Effector memory CD4-positive, alpha-beta T cell (primary cell): ENCODE data around the gene AKT1.

Experiments
- DNase-seq, 3 donors: peaks; one replicate each; pipeline ENCODE4 v3.0.0-alpha.2; 2020
- H3K27ac ChIP-seq: 2 replicates; pipeline ENCODE4 v1.7.0; 2013; ENCODE audit warnings: mild to moderate bottlenecking, low read length, moderate library complexity; ENCODE audit not compliant: insufficient read depth, poor library complexity, severe bottlenecking
- H3K27me3 ChIP-seq: replicated peaks from 2 replicates; pipeline ENCODE4 v1.7.0; 2013; ENCODE audit warnings: mild to moderate bottlenecking, low read length; ENCODE audit not compliant: insufficient read depth, control insufficient read depth, poor library complexity, severe bottlenecking
- H3K36me3 ChIP-seq: 2 replicates; pipeline ENCODE4 v1.7.0; 2013; ENCODE audit warnings: mild to moderate bottlenecking, low read length, moderate library complexity; ENCODE audit not compliant: control insufficient read depth, insufficient read depth
- H3K4me1 ChIP-seq: 2 replicates; pipeline ENCODE4 v1.7.0; 2013; ENCODE audit warnings: low read length, mild to moderate bottlenecking; ENCODE audit not compliant: control insufficient read depth, insufficient read depth, poor library complexity, severe bottlenecking
- H3K4me3 ChIP-seq: 2 replicates; pipeline ENCODE4 v1.7.0; 2013; ENCODE audit warnings: low read length, low read depth, mild to moderate bottlenecking; ENCODE audit not compliant: insufficient read depth, poor library complexity, severe bottlenecking
- H3K9me3 ChIP-seq: 2 replicates; pipeline ENCODE4 v1.7.0; 2013; ENCODE audit warnings: mild to moderate bottlenecking, low read length, moderate library complexity; ENCODE audit not compliant: control insufficient read depth

The AKT1 gene

GRCh38 chr14:104745431-104745830, 50.1 kb downstream of the AKT1 start:
- no peak overlapping the region for H3K4me3 ChIP-seq
- H3K27ac ChIP-seq: no peak overlapping the region
- H3K4me1 ChIP-seq: peaks cover 3% of the 10 kb centered on the region
- no peaks in the 10 kb centered on the region for H3K9me3 ChIP-seq
- no peaks in the 10 kb centered on the region for H3K27me3 ChIP-seq
- no peak for DNase-seq
- no peaks in the 10 kb centered on the region for H3K36me3 ChIP-seq

- DNase-seq: no peak
- no peak overlapping the region for H3K4me3 ChIP-seq
- no peaks in the 10 kb centered on the region for H3K36me3 ChIP-seq
- no peaks in the 10 kb centered on the region for H3K27me3 ChIP-seq
- H3K4me1 ChIP-seq: peaks cover 3% of the 10 kb centered on the region
- H3K9me3 ChIP-seq: no peaks in the 10 kb centered on the region
- no peak overlapping the region for H3K27ac ChIP-seq
Measured at GRCh38 chr14:104744484-104744883, 51.1 kb downstream of the AKT1 start.

DNA sequence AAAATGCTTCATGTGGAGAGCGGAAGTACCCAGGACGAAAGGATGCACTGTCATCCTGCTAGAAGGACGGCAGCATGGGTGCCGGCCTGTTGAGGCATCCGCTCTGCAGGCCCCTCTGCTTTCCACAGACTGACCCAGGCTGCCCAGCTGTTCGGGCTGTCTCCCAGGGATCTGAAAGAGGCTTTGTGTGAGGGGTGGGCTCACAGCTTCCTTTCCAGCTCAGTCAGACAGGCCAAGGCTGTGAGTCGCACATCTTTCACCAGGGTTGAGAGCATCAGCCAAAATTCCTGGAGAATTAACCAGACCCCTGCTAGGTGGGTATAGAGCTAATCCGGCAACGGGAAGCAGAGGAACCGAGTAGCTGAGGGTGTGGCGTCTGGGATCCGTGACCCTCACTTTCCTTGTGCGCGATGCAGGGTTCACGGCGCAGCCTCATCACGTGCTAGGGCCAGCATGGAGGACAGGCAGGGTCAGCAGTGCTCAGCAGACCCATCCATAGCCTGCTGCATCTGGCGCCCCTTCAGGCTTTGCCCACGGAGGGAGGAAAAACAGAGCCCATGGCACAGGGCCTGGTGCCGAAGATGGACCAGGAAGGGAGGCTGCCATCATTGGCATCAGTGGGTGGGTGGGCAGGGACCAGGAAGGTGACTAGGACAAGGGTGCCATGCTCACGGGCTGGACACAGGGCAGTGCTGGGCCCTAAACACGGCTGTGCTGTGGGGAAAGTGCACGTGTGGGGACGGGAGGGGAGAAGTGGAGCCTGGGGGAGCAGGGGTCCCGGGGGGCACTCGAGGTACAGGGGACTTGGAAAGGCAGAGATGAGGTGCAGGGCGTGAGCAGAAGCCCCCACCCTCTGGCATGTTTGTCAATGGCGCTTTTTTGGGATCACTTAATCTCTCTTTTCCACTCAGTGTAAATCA, 51.8 kb downstream of the AKT1 start:
- no peak for DNase-seq
- no peaks in the 10 kb centered on the region for H3K9me3 ChIP-seq
- H3K4me1 ChIP-seq: peaks cover 3% of the 10 kb centered on the region
- no peaks in the 10 kb centered on the region for H3K36me3 ChIP-seq
- H3K27me3 ChIP-seq: no peaks in the 10 kb centered on the region
- H3K27ac ChIP-seq: no peak overlapping the region
- no peak overlapping the region for H3K4me3 ChIP-seq

GRCh38 chr14:104742586-104743455, 52.7 kb downstream of the AKT1 start:
- no peaks in the 10 kb centered on the region for H3K36me3 ChIP-seq
- H3K27me3 ChIP-seq: no peaks in the 10 kb centered on the region
- no peak overlapping the region for H3K4me3 ChIP-seq
- H3K4me1 ChIP-seq: peaks cover 3% of the 10 kb centered on the region
- H3K9me3 ChIP-seq: no peaks in the 10 kb centered on the region
- H3K27ac ChIP-seq: no peak overlapping the region
- DNase-seq: no peak

DNA sequence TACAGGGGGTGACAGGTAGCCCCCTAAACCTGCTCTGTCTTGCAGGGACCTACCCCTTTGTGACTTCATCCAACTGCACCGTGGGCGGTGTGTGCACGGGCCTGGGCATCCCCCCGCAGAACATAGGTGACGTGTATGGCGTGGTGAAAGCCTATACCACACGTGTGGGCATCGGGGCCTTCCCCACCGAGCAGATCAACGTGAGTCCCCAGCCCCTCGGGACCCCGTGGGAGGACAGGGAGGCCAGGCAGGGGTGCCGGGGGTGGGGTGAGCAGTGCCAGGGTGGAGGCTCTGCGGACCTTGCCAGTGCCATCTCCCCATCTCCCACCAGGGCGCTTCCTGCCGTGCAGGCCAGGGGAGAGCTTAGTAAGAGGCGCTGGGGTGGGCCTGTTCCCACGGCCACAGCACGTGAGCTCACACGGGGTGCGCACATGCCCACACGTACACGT, 53.7 kb downstream of the AKT1 start:
- Histone ChIP-seq H3K4me3 (no peak overlapping the region), H3K27me3 (no peaks in the 10 kb centered on the region), H3K36me3 (no peaks in the 10 kb centered on the region), H3K9me3 (no peaks in the 10 kb centered on the region), H3K27ac (no peak overlapping the region), H3K4me1 (peaks cover 3% of the 10 kb centered on the region)
- no peak for DNase-seq

DNA sequence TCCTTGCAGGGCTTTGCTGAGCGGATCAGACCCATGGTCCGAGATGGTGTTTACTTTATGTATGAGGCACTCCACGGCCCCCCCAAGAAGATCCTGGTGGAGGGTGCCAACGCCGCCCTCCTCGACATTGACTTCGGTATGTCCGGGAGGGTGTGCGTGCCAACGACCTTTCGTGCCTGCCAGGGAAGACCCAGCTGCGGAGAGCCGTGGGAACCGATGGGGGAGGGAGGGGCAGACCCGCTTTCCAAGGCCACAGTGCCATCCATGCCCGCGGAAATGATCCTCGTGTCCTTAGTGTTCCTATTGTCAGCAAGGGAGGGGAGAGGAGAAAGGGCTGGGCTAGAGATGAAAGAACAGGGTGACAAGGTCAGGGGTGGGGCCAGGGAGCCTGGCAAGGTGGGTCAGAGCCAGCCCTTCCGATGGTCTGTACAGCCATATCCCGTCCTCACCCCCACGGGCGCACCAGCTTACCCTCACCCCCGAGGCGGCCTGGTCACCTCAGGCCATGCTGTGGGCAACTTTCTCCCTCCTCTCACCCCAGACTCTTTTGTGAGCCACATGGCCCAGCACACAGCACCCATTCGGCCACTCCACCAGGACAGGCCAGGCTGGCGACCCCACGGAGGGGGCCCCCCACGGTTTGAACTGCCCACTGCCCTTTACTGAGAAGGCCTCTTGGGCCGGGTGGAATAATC, 54.3 kb downstream of the AKT1 start:
- DNase-seq: no peak
- no peak overlapping the region for H3K4me3 ChIP-seq
- H3K27me3 ChIP-seq: no peaks in the 10 kb centered on the region
- H3K4me1 ChIP-seq: peaks cover 3% of the 10 kb centered on the region
- no peaks in the 10 kb centered on the region for H3K9me3 ChIP-seq
- H3K27ac ChIP-seq: no peak overlapping the region
- no peaks in the 10 kb centered on the region for H3K36me3 ChIP-seq

- Histone ChIP-seq H3K27me3 (no peaks in the 10 kb centered on the region), H3K9me3 (no peaks in the 10 kb centered on the region), H3K4me3 (no peak overlapping the region), H3K27ac (no peak overlapping the region), H3K36me3 (no peaks in the 10 kb centered on the region), H3K4me1 (no peaks in the 10 kb centered on the region)
- DNase-seq: no peak
Measured at GRCh38 chr14:104739546-104740516, 55.7 kb downstream of the AKT1 start.

DNA sequence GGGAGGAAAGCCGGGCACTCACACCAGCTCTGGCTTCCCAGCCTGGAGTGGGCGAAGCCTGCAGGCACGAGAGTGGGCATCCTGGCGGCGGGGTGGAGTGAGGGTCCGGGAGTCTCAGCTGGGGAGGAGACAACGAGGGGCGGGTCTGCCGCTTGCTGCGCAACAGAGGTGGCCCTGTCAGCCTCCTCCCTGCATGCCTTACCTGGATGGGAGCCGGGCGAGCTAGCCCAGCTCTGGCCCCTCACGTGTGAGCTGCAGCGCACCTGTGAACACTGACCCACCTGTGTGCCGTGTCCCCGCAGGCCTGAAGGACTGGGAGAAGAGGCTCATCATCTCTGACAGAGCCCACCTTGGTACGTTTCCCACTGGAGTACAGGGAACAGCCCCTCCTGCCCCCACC, 56.5 kb downstream of the AKT1 start:
- Histone ChIP-seq H3K4me3 (no peak overlapping the region), H3K4me1 (no peaks in the 10 kb centered on the region), H3K27me3 (no peaks in the 10 kb centered on the region), H3K27ac (no peak overlapping the region), H3K36me3 (no peaks in the 10 kb centered on the region), H3K9me3 (no peaks in the 10 kb centered on the region)
- no peak for DNase-seq

GRCh38 chr14:104738375-104739019, 57.1 kb downstream of the AKT1 start:
- H3K27me3 ChIP-seq: no peaks in the 10 kb centered on the region
- H3K27ac ChIP-seq: no peak overlapping the region
- H3K4me3 ChIP-seq: no peak overlapping the region

More at GRCh38 chr14:104738375-104739019, 57.1 kb downstream of the AKT1 start:
- Histone ChIP-seq H3K9me3 (no peaks in the 10 kb centered on the region), H3K36me3 (no peaks in the 10 kb centered on the region), H3K4me1 (no peaks in the 10 kb centered on the region)
- no peak for DNase-seq
